ENCODE results near the gene CENPN.

The CENPN gene

DNA sequence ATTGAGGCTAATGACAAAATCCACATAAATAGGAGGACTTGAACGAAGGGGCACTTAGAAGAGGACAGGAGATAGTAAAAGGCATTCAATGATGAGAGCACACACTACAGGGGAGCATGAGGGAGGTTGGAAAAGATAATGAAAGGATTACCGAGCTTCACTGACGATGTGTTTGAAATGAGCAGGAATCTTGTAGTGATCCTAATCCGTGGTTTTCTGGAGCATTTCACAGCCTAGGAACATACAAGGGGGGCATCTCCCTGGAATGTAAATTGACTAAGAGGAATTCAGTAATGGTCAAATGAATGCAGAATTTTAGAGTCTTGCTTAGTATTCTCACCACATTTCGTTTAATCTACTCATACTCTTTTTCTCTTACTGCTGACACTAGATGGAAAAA lies 33.8 kb downstream of the CENPN start:
- no peaks in the 10 kb centered on the region for H4K20me1 ChIP-seq (ENCODE audit: low read depth, low read length)
- TF ChIP-seq, protein P1, sequence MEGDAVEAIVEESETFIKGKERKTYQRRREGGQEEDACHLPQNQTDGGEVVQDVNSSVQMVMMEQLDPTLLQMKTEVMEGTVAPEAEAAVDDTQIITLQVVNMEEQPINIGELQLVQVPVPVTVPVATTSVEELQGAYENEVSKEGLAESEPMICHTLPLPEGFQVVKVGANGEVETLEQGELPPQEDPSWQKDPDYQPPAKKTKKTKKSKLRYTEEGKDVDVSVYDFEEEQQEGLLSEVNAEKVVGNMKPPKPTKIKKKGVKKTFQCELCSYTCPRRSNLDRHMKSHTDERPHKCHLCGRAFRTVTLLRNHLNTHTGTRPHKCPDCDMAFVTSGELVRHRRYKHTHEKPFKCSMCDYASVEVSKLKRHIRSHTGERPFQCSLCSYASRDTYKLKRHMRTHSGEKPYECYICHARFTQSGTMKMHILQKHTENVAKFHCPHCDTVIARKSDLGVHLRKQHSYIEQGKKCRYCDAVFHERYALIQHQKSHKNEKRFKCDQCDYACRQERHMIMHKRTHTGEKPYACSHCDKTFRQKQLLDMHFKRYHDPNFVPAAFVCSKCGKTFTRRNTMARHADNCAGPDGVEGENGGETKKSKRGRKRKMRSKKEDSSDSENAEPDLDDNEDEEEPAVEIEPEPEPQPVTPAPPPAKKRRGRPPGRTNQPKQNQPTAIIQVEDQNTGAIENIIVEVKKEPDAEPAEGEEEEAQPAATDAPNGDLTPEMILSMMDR (IDR thresholded peaks at IDR 0.05; ENCODE audit: insufficient read depth, low read length, poor library complexity, severe bottlenecking): no peak
- TF ChIP-seq EZH2phosphoT487 (conservative IDR thresholded peaks at IDR 0.05; ENCODE audit: low read length): no peak

DNA sequence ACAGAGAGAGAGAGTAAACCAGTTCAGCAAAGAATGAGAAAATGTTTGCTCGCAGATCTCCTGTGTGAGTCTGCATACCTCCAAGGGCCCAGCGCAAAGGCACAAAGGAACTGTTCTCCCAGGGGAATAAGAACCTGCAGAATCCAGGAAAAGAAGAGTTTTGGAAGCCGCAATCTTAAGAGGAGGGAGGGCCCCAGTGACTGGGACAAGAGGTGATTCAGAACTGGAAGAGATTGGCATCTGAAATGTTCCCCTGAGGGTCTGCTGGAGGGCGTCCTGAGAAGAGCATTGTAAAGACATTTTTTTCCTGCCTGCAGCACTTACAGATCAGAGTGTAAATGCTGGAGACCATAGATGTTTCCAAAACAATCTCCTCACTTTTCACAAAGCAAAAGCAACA lies 34.7 kb downstream of the CENPN start:
- TF ChIP-seq EZH2phosphoT487 (conservative IDR thresholded peaks at IDR 0.05; ENCODE audit: low read length): no peak
- TF ChIP-seq, protein P1 (IDR thresholded peaks at IDR 0.05; ENCODE audit: insufficient read depth, low read length, poor library complexity, severe bottlenecking): no peak
- Histone ChIP-seq H3K9ac (ENCODE audit: low read length) (no peak overlapping the region), H3K4me2 (ENCODE audit: low read depth, low read length, poor library complexity, severe bottlenecking) (no peak overlapping the region), H3K79me2 (ENCODE audit: insufficient read depth, low read length) (no peaks in the 10 kb centered on the region; the same call in 1 of the 2 replicates), H4K20me1 (ENCODE audit: low read depth, low read length) (no peaks in the 10 kb centered on the region), H2AFZ (ENCODE audit: low read depth, low read length, severe bottlenecking) (no peak overlapping the region), H3K36me3 (ENCODE audit: low read length) (peaks cover 3% of the 10 kb centered on the region; the same call in 1 of the 2 replicates), H3K4me3 (ENCODE audit: insufficient read depth, low read length, poor library complexity, severe bottlenecking) (no peak overlapping the region), H3K9me3 (ENCODE audit: insufficient read depth, low read length) (no peaks in the 10 kb centered on the region), H3K9me2 (replicated peaks; ENCODE audit: insufficient read depth, low read length) (no peaks in the 10 kb centered on the region), H3K27ac (ENCODE audit: low read depth, low read length) (no peak overlapping the region), H3K27me3 (ENCODE audit: low read length) (no peaks in the 10 kb centered on the region), H3F3A (ENCODE audit: insufficient read depth) (no peaks in the 10 kb centered on the region)

More for the DNA sequence above, 33.8 kb downstream of the CENPN start:
- Histone ChIP-seq H3F3A (ENCODE audit: insufficient read depth) (no peaks in the 10 kb centered on the region), H2AFZ (ENCODE audit: low read depth, low read length, severe bottlenecking) (no peak overlapping the region), H3K9me2 (replicated peaks; ENCODE audit: insufficient read depth, low read length) (no peaks in the 10 kb centered on the region), H3K79me2 (ENCODE audit: insufficient read depth, low read length) (no peaks in the 10 kb centered on the region; the same call in 1 of the 2 replicates), H3K4me2 (ENCODE audit: low read depth, low read length, poor library complexity, severe bottlenecking) (no peak overlapping the region), H3K27me3 (ENCODE audit: low read length) (no peaks in the 10 kb centered on the region), H3K9me3 (ENCODE audit: insufficient read depth, low read length) (no peaks in the 10 kb centered on the region), H3K4me3 (ENCODE audit: insufficient read depth, low read length, poor library complexity, severe bottlenecking) (no peak overlapping the region), H3K36me3 (ENCODE audit: low read length) (peaks cover 3% of the 10 kb centered on the region; the same call in 1 of the 2 replicates), H3K27ac (ENCODE audit: low read depth, low read length) (no peak overlapping the region), H3K9ac (ENCODE audit: low read length) (no peak overlapping the region)

DNA sequence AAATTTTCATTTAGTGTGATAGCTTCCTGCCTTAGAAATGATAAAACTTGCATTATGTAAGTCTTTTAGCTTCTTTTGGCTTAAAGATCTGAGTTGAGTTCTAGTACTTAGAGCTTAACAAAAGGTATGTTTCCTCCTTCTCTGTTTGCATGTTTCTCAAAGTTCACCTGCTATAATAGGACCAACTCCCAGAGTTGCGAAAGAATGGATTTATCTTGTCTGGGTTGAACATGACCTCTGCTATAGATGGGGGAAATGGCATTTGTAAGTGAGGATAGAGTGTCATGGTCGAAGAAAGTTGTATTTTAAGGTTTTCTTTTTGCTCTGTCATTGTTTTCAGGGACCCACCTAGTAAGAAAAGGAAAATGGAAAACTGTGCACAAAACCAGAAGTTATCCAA lies 35.8 kb downstream of the CENPN start:
- H3K79me2 ChIP-seq (ENCODE audit: insufficient read depth, low read length): no peaks in the 10 kb centered on the region; the same call in 1 of the 2 replicates
- H3K4me3 ChIP-seq (ENCODE audit: insufficient read depth, low read length, poor library complexity, severe bottlenecking): no peak overlapping the region
- no peaks in the 10 kb centered on the region for H3K27me3 ChIP-seq (ENCODE audit: low read length)
- H3K4me2 ChIP-seq (ENCODE audit: low read depth, low read length, poor library complexity, severe bottlenecking): no peak overlapping the region
- H3K36me3 ChIP-seq (ENCODE audit: low read length): peaks cover 3% of the 10 kb centered on the region; the same call in 1 of the 2 replicates
- TF ChIP-seq EZH2phosphoT487 (conservative IDR thresholded peaks at IDR 0.05; ENCODE audit: low read length): no peak
- TF ChIP-seq, protein P1 (IDR thresholded peaks at IDR 0.05; ENCODE audit: insufficient read depth, low read length, poor library complexity, severe bottlenecking): no peak
- H3K27ac ChIP-seq (ENCODE audit: low read depth, low read length): no peak overlapping the region
- no peaks in the 10 kb centered on the region for H3F3A ChIP-seq (ENCODE audit: insufficient read depth)
- H3K9ac ChIP-seq (ENCODE audit: low read length): no peak overlapping the region
- no peak overlapping the region for H2AFZ ChIP-seq (ENCODE audit: low read depth, low read length, severe bottlenecking)
- no peaks in the 10 kb centered on the region for H4K20me1 ChIP-seq (ENCODE audit: low read depth, low read length)
- H3K9me2 ChIP-seq (replicated peaks; ENCODE audit: insufficient read depth, low read length): no peaks in the 10 kb centered on the region
- no peaks in the 10 kb centered on the region for H3K9me3 ChIP-seq (ENCODE audit: insufficient read depth, low read length)

Measured in SU-DHL-6 (cell line).